Putamen (tissue), 1 donor: ENCODE measurements around the gene NOL9.
A peak's percentile ranks its signal among the peaks of the same experiment; 100 is the strongest.
"Not testable (repeated sequence)": the region's sequence is repeated elsewhere in the genome, so short reads cannot be mapped to it uniquely, and the experiment has no call there.

Experiments used
- DNase-seq: peaks from one replicate; pipeline ENCODE4 v3.0.0-alpha.2; 2016; ENCODE audit warnings: low spot score

NOL9 gene

DNA sequence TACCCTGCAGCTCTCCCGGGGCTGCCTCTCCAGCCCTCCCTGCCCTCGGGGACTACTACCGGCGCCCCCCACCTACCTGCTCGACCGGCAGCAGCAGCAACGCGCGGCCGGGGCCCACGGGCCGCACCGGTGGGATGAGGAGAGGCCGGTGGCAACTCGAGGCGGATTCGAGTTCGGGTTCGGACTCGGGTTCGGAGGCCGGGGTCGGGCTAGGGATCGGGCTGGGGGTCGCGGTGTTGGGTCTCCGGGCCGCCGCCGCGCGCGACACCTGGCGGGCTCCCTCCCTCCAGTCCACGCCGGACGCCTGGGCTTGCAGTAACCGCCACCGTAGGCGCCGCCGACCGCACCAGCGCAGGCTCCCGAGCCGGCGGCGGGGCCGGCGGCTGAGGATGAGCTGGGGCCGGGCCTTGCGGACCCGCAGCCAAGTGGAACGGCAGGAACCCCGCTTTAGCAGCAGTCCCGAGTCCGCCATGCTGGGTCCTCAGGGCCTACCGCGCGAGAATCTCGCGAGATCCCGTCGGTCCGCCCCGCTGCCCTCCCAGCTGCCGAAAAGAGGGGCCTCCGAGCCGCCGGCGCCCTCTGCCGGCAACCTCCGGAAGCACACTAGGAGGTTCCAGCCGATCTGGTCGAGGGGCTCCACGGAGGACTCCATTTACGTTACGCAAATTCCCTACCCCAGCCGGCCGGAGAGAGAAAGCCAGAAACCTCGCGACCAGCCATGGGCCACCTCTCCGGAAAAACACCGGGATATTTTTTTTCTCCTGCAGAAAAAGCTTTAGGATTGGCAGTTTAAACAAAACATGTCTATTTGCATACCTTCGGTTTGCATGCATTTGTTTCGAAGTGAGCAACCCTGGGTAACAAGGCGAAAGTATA, at the start of gene NOL9:
TSS of gene NOL9 (minus strand) at position 483 of the 876 bp plus-strand sequence. CDS start at position 472, 11 bp downstream.
- peak; percentile 89 for DNase-seq

DNA sequence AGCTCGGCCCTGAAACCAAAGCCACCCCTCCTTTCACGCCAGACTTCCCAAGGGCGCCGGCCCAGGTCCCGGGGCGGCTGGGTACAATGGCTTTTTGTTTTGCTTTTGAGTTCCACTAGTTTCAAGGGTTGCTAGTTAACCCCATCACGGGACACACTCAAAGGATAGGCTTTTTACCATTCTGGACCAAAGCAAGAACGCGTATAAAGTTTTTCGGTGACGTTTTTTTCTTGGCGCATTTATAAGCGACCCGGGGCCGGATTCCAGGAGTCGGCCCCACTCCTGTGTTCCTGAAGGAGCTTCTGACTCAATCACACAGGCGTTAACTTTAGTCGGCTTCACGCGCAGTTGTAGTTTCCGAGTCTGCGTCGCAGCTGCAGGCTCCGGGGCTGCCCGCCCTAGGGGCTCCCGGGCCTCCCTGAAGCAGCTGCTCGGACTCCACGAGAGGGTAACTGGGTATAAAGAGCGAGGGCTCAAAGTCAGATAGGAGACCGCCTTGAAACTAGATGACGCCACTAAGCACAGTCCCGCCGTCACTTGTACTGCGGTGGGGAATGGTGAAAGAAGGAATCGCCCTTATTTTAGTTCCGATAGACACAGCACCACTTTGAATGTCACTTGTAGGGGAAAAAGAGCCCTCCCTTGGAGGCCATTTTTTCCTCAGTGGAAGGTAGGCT, 49.1 kb upstream of the NOL9 start:
- peak; percentile 89 for DNase-seq

DNA sequence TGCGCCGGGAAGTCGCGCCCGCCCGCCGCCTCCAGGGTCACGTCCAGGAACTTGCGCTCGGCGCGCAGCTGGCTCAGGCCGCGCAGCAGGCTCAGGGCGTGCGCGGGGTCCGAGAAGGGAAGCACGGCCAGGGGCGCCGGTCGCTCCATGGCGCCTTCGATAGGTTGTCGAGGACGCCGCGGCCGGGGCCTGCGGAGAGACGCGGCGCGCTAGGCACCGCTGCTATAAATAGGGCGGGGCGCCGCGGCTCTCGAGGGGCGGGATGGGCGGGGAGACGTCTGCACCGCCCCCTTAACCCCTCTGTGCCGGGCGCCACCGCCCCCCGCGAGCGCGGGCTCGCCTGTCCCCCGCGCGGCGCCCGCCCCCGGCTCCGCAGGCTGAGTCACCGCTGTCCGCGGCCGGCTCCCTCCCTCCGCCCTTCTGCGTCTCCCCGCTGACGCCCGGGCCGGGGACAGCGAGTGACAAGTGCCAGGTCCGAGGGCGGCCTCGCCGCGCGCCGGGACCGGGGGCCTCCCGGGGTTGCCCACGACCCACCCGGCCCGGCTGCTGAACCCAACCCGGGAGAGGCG, 48.4 kb upstream of the NOL9 start, which contains the start of gene KLHL21:
TSS of gene KLHL21 (minus strand) at position 201 of the 569 bp plus-strand sequence. CDS start at position 149, 52 bp downstream.
- peak; percentile 92 for DNase-seq

DNA sequence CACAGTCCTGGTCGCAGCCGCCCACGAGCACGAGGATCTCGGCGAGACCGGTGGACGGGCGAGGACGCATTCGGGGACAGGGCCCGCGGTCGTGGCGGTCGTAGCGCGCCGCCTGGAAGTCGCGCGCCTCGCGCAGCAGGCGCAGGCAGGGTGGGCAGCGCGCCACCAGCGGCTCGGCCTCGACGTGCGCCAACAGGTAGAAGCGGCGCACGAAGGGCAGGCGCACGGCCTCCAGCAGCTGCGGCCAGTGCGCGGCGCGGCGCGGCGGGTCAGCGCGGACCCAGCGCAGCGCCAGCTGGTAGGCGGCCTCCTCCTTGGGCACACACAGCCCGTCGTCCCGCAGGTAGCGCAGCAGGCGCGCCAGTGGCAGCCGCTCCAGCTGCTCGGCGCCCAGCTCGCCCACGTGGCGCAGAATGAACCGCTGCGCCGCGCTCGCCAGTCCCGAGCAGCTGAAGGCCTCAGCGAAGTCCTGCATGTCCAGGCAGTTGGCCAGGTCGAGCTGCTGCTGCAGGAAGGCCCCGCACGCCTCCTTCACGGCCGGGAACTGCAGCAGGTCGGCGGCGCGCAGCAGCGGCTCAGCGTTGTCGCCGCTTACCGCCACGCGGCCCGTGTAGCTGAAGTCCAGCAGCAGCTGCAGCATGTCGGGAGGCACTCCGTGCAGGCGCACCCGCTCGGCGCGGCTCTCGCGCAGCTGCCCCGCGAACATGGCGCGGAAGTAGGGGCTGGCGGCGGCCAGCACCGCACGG, 47.8 kb upstream of the NOL9 start:
- no peak for DNase-seq

DNA sequence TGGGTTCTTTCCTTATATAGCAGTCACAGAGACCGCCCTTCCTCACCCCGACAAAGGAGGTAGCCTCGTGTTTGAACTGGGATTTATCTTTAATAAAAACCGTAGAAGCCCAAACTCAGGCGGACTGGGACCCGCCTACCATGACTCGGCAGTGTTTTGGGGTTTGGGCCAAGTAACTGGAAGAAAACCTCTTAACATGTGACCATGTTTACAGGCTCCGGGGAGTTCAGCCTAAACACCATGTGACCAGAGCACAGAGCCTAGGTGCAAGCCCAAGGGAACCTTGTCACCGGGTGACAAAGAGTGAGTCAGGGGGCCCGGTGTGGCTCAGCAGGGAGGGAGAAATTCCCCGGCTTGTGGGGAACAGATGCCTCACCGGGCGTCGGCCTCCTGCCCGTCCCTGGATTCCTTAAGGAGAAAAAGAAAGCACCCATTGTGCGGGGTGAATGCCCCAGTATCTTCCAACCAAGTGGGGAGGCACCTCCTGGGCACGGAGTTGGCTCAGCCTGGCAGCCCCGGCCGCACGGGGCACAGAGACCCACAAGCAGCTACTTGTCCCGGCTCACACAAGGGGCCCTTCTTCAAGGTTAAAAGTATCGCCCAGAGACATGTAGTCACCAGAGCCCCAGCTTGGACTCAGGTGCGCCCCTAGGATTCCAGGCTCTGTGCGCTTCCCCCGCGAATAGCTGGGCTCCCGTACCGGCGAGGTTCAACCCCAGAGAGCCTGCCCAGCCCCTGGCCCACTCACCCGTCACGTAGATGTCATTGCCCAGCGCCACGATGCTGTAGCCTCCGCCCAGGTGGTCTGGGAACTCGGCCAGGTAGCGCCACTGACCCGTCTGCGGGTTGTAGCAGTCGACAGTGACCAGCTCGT, 47.0 kb upstream of the NOL9 start:
- DNase-seq: peak; percentile 78

DNA sequence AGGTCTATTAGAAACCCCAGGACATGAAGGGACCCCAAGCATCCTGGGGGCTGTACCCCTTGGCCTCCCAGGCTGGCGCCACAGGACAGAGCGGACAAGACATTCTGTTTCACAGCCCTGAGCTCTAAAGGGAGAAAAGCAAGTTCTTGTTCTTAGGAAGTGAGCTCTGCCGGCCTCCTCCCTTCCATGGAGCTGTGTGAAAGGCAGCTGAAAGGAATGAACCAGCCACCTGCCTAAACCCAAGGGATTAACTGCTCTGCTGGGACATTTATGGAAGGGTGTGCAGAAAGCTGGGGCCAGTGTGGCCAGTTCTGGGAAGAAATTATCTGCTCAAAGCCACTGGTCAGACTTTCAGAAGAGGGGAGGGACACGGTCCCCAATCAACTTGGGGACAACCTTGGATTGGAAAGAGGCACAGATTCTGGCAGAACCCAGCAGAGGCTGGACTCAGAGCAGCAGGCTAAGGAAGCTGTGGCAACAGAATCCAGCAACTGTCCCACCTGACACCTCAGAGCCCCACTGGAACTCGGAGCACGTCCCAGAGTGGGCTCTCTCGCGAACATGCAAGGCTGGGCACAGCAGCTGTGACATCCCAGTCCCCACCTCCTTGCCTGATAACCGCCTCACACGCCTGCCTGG, 46.2 kb upstream of the NOL9 start:
- DNase-seq: no peak

DNA sequence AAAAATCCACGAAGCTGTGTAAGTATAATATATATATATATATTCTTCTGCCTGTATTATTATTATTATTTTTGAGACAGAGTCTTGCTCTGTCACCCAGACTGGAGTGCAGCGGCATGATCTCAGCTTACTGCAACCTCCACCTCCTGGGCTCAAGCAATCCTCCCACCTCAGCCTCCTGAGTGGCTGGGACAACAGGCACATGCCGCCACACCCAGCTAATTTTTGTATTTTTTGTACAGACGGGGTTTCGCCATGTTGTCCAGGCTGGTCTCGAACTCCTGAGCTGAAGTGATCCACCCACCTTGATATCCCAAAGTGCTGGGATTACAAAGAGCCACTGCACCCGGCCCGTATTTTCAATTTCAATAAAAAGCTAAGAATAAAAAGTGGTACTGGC, 45.7 kb upstream of the NOL9 start:
- DNase-seq: not testable (repeated sequence)

DNA sequence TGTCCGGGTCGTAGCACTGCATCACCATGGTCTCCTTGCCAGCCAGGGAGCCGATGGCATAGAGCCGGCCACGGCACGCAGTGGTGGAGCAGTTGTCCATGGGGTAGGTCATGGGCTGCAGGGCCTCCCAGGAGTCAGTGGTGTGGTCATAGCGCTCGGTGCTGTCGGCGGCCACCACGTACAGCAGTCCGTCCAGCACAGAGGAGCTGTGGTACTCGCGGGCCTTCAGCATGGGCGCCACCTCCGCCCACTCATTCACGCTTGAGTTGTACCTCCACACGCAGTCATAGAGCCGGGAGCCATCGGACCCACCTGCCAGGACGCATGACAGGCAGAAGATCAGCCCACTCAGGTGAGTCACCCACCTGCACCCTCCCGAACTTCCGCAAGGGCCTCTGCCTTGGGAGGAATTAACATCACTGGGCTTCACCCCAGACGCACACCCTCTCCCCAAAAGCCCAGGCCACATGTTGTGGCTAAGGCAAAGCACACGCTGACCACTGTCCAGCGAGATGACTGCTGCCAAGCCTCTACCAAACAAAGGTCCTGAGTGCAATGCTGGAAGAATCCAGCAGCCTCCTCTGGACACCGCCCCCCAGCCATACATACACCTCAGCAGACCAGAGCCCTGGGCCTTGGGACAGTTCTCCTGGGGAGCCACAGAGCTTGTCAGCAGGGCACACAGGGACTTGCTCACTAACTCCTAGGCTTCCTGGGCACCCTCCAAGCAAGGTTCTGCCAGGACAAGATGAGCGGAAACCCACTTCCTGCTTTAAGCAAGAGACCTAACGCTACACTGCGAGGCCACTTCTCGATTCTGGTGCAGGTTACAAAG, 45.0 kb upstream of the NOL9 start:
- DNase-seq: no peak

DNA sequence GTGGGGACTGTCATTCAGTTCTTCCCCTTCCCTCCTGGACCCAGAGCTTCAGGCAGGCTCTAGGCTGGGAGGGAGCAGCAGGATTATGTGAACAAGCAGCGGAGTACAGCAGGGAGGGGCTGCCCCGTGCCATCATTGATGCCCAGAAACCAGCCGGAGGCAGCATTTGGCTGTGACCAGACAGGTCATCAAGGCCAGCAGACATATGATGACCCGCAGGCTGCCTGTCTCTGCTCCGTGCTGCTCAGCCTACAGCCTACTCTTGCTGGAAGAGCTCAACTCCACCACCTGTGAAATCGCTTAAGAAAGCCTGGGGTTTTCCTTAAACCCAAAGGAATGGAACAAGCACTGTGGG, 43.4 kb upstream of the NOL9 start:
- no peak for DNase-seq

DNA sequence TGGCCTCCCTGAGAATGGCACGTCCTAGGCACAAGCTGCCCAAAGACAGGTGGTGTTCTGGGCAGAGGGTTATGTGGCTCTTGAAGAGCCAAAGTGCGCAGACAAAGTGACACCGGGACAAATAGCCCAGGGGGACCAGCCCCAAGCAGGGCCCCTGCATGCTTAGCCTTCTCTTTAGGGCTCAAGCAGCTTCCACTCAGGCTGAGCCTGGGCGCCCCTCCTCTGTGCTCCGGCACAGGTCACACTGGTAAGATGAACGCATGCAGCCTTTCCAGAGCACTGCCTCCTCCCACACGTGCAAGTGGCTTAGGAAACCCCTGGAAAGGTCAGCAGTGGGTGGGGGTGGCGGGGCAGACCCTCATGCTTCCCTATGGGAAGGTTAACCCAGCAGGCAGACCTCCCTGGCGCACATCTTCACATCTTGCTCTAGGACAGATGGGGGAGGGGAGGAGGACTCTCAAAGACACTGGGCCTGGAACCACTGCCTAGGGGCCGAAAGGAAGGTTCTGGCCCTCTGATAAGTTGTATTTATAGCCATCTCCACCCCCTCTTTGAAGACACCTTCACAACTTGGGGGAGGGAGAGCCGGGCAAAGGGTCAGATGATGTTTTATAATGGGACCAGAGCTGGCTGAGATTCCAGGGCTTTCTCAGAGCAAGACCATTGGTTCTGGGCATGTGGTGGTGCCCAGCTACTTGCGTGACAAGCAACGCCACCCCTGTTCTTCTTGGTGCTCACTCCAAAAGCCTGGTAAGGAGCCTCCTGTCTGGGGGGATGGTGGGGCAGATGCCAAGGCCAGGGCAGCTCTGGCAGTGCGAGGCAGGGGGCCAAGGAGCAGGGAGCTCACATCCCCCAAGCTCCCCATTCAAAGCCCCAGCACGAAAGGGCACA, 42.8 kb upstream of the NOL9 start:
- DNase-seq: no peak

DNA sequence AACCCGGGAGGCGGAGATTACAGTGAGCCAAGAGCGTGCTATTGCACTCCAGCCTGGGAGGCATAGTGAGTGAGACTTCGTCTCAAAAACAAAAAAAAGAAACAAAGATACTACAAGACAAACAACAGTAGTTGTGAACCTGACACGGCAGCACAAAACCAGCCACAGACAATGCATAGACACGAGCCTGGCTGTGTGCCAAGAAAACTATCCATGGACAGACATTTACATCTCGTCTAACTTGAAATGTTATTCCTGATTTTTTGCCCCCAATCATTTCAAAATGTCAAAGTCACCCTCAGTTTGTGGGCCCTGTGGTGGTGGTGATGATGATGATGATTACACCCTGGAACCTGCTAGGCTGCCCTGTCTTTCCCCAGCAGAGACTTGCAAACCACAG, 42.0 kb upstream of the NOL9 start:
- no peak for DNase-seq

DNA sequence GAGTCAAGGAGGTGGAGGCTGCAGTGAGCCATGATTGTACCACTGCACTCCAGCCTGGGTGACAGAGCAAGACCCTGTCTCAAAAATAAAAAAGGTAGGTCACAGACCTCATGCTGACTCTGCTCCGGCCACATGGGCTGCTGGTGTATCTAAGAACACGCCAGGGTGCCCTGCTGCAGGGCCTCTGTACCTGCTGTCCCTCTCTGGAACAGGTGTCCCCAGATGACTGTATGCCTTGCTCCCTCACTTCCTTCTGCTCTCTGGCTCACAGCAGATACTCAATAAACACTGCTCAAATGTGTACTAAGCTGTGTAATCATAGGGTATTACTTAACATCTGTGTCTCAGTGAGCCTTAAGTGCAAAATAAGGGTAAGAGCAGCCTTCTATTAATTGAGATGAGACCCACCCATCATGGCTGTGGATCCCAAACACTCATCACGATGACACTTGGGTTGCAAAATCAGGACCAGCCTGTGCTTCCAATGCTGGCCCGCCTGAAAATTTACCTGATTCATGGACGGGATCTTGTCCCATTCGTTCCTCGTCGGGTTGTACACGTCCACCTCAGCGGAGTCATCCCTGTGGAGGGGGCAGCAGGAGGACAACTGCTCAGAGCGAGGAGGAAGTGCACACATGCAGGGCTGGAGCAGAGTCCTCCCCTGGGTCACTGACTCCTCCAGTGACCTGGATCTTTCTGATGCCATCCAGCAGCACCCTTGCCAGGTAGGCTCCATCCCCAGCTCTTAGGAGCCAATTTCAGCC, 40.8 kb upstream of the NOL9 start:
- DNase-seq: no peak

DNA sequence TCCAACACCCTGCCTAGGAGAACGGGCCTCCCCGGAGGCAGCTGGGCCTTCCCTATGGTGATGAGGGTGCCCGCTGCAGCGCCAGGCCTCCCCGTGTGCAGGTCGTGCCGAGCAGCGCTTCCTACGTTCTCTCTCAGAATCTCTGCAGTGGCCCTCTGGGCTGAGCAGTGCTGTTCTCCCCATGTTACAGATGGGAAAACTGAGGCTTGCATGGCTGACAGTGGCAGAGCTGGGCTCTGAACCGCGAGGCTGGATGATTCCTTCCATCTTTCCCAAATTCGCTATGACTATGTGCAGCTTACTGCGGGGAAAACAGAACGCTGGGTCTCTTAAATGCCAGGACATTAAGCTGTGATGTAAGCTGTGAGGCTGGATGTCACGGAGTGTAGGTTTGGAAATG, 39.5 kb upstream of the NOL9 start:
- DNase-seq: no peak

DNA sequence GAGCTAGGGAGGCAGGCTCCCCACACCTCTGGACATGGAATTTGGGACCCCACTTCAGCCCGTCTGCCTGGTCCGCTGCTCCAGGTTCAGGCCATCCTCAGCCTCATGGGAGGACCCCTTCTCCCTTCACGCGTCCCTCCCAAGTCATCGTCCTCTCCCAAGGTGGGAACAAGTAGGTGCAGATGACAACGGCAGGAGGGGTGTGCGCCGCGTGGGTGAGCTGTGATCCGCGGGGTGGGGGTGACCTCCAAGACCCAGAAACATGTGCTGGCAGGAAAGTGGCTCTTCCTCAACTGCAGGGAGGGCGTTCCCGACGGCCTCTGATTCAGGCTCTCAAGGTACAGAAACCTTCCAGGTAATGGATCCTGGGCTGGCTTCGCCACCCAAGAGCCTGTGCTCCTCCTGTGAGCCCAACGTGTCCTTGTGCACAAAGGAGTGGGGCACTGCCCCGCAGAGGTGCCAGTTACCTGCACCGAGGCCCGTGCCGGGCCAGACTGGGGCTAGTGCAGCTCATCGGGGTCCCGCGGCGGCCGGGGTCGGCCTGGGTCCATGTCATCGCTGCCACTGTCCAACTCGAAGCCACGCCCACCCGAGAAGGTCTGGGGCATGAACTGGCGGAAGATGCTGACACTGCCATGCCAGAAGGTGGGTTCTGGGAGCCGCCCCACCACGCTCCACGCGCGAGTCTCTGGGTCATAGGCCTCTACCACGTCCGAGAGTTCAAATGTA, 38.7 kb upstream of the NOL9 start:
- no peak for DNase-seq

DNA sequence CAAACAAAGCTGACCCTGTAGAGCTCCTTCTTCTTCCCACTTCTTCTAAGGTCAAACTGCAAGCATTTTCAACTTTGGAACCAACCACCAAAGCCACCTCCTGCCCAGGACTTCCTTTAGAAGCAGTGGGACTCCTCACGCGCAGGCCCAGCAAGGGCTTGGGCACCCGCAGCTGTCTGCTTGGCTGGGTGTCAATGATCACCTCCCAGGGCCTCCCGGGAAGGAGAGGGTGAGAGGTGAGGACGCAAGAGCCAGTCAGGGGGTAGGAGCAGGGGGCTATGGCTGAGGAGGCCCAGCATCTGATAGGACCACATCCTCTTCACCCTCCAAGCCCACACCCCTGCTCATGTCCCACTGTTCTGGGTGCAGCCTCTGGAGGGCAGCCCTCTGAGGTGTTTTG, 38.1 kb upstream of the NOL9 start:
- DNase-seq: no peak

DNA sequence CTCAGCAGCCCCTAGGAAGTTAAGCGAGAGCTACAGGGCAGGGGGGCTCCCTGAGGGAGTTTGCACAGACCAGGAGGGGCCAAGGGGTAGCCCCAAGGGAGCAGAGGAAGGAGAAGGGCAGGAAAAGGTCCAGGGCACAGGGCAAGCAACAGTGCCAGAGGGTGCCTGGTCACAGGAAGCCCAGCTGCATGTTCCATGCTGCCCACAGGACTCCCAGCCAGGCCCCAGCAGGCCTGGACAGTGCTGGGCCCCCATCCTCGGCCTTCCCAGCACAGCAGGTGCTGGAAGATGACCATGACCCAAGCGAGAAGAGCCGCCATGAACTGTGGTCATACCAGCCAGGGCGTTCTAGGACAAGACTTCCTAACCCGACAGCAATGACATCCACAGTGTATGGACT, 37.3 kb upstream of the NOL9 start:
- no peak for DNase-seq

DNA sequence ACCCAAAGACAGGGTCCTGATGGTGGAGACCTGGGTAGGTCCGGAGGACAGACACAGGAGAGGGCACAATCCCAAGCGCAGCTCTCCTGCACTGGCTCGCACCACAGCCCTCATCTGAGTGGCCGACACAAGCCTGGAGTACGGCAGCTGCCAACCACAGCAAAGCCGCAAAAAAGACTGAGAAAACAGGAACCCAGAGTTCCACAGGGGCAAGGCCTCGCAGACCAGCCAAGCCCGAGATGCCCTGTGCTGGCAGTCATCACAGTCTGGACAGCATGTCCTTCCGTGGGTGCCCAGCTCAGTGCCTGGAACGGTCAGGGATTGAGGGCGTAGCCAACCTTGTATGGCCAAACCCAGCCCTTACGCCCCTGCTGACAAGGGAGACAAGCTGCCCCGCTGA, 36.9 kb upstream of the NOL9 start:
- no peak for DNase-seq
